BJ (cell line): ENCODE results near the gene ACAP3. TPM values are rescaled to one million over a fixed set of nuclear protein-coding genes. Genes with fewer than 3 reads are reported as not detected.

Experiments
- CTCF ChIA-PET: fragments of 350-600 bp; formaldehyde crosslinking; extraction: SDS; loops from one replicate; lab custom pipeline; 2021; ENCODE audit warnings: antibody characterized with exemption, inconsistent platforms; lab: Yijun Ruan, JAX
- POLR2A ChIA-PET: fragments of 300-600 bp; sonication (Branson Sonifier 250); formaldehyde crosslinking; extraction: SDS; loops from one replicate; lab custom pipeline; 2021; ENCODE audit warnings: antibody characterized with exemption; lab: Charles Lee
- DNase-seq: peaks from one replicate; pipeline ENCODE4 v3.0.0-alpha.2; 2011; ENCODE audit warnings: low read depth
- H3K27me3 ChIP-seq: 2 replicates; pipeline ENCODE4 v1.6.0; 2011; ENCODE audit warnings: low read length; ENCODE audit not compliant: control insufficient read depth, insufficient read depth
- H3K36me3 ChIP-seq: 2 replicates; pipeline ENCODE4 v1.5.1; 2011; ENCODE audit warnings: low read length; ENCODE audit not compliant: control insufficient read depth, insufficient read depth
- H3K4me3 ChIP-seq: 2 replicates; pipeline ENCODE4 v1.5.1; 2011; ENCODE audit warnings: low read depth, mild to moderate bottlenecking, control low read depth, low read length
- polyA plus RNA-seq: library from polyadenylated mRNA; depleted of rRNA; stranded (reverse); fragments of >200 nt; gene quantifications from 2 replicates; pipeline ENCODE4 v1.2.3, GENCODE V29; 2011
- TF ChIP-seq, protein P1 (sequence below): IDR thresholded peaks from 2 replicates; pipeline ENCODE4 v1.5.1; 2011; ENCODE audit warnings: low read depth, mild to moderate bottlenecking, control low read depth, inconsistent platforms, low read length, moderate library complexity; ENCODE audit not compliant: insufficient read depth

The ACAP3 gene
- polyA plus RNA-seq, 1 experiment, result 33.9 TPM

DNA sequence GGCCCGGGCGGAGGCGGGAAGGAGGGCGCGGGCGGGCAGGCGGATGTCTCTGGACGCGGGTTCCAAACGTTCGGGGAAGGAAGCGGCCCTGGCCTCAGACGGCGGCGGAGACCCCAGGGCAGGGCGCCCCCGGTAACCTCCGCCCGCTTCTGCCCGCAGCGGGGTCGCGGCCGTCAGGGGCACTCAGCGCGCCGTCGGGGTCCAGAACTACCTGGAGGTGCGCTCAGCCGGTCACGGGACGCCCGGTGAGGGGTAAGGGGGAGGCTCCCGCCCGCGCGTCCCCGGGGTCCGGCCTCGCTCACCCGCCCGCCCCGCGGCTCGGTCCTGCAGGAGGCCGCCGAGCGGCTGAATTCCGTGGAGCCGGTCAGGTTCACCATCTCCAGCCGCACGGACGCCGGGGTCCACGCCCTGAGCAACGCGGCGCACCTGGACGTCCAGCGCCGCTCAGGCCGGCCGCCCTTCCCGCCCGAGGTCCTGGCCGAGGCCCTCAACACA lies 1.1 kb upstream of the ACAP3 start:
- no peaks in the 10 kb centered on the region for H3K27me3 ChIP-seq
- H3K4me3 ChIP-seq, result peak overlapping the region; percentile 88
- H3K36me3 ChIP-seq, result peaks cover 27% of the 10 kb centered on the region
- no peak for DNase-seq
- POLR2A ChIA-PET, result interaction anchor here (0.6 kb wide), 1 partner anchor 53 kb away, joined by 3 read pairs; no protein-coding TSS in a partner anchor
- TF ChIP-seq, protein P1, sequence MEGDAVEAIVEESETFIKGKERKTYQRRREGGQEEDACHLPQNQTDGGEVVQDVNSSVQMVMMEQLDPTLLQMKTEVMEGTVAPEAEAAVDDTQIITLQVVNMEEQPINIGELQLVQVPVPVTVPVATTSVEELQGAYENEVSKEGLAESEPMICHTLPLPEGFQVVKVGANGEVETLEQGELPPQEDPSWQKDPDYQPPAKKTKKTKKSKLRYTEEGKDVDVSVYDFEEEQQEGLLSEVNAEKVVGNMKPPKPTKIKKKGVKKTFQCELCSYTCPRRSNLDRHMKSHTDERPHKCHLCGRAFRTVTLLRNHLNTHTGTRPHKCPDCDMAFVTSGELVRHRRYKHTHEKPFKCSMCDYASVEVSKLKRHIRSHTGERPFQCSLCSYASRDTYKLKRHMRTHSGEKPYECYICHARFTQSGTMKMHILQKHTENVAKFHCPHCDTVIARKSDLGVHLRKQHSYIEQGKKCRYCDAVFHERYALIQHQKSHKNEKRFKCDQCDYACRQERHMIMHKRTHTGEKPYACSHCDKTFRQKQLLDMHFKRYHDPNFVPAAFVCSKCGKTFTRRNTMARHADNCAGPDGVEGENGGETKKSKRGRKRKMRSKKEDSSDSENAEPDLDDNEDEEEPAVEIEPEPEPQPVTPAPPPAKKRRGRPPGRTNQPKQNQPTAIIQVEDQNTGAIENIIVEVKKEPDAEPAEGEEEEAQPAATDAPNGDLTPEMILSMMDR, result no peak
- CTCF ChIA-PET, result interaction anchor here (0.9 to 1.1 kb wide), 2 partner anchors 64 to 186 kb away, joined by 3 read pairs; no protein-coding TSS in a partner anchor

GRCh38 chr1:1307261-1307922 lies 338 bp downstream of the ACAP3 start:
- POLR2A ChIA-PET, result no interaction called here
- TF ChIP-seq, protein P1, result no peak
- no peak for DNase-seq
- CTCF ChIA-PET, result interaction anchor here (0.6 kb wide), 1 partner anchor 332 kb away, joined by 3 read pairs; no protein-coding TSS in a partner anchor
- Histone ChIP-seq H3K27me3 (no peaks in the 10 kb centered on the region), H3K36me3 (peaks cover 16% of the 10 kb centered on the region), H3K4me3 (peak overlapping the region; percentile 88)

- TF ChIP-seq, protein P1, result no peak
- CTCF ChIA-PET, result interaction anchor here (0.6 kb wide), 1 partner anchor 331 kb away, joined by 3 read pairs; no protein-coding TSS in a partner anchor
Measured at GRCh38 chr1:1306661-1307260, 969 bp downstream of the ACAP3 start.

GRCh38 chr1:1306070-1306660 lies 1.6 kb downstream of the ACAP3 start:
- no peak for DNase-seq
- no peaks in the 10 kb centered on the region for H3K27me3 ChIP-seq
- peak overlapping the region; percentile 88 for H3K4me3 ChIP-seq
- TF ChIP-seq, protein P1, result peak; percentile 46
- CTCF ChIA-PET, result interaction anchor here (1.6 kb wide), 2 partner anchors 41 to 184 kb away, joined by 8 to 9 read pairs; no protein-coding TSS in a partner anchor
- POLR2A ChIA-PET, result no interaction called here
- peaks cover 8% of the 10 kb centered on the region for H3K36me3 ChIP-seq

More at GRCh38 chr1:1306661-1307260, 969 bp downstream of the ACAP3 start:
- H3K36me3 ChIP-seq, result peaks cover 12% of the 10 kb centered on the region
- POLR2A ChIA-PET, result no interaction called here
- DNase-seq, result no peak
- H3K4me3 ChIP-seq, result peak overlapping the region; percentile 88
- H3K27me3 ChIP-seq, result no peaks in the 10 kb centered on the region
